CD4-positive, alpha-beta T cell treated with Interleukin-10 for 1 hour (primary cell): ENCODE measurements around the gene LEMD2.

ENCODE experiments used
- DNase-seq: peaks from one replicate; pipeline ENCODE4 v3.0.0-alpha.2; 2020

Gene LEMD2

GRCh38 chr6:33754222-33754621 is 34.7 kb downstream of the LEMD2 start:
- DNase-seq = no peak

- no peak for DNase-seq
Measured at GRCh38 chr6:33752646-33753015, 36.3 kb downstream of the LEMD2 start.

GRCh38 chr6:33751771-33752645 is 36.9 kb downstream of the LEMD2 start:
- no peak for DNase-seq

DNA sequence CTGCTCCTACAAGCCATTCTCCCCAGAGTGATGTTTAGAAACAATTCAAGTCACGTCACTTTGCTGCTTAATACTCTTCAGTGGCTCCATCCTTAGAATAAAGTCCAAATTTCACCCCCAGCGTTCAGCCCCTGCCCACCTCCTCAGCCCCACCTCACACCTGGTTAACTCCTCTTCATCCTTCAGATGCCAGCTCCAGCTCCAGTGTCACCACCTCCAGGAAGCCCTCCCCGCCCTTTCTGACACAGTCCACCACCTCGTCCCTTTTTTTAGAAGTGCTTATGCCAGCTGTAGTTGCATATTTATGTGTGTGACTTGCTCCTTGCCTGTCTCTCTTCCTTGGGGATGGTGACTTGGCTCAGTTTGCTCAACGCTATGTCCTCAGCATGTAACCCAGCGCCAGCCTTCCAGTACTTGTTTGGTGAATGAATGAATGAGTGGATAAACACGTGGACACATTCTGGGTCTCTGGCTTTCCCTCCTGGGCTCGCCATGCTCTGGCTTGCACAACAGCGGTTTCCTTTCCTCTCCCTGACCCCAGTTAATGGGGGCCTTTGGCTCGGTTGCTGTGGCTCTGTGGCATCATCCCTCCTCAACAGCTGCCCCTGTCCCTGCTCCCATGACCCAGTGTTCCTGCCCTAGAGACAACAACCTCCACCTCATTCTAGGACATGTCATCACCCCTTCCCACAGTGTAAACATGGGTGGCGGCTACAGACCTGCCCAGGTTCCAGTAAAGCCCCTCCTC is 38.5 kb downstream of the LEMD2 start:
- no peak for DNase-seq

GRCh38 chr6:33749401-33749800 is 39.5 kb downstream of the LEMD2 start:
- DNase-seq = no peak

- DNase-seq = no peak
Measured at GRCh38 chr6:33748841-33749240, 40.1 kb downstream of the LEMD2 start.

- DNase-seq = no peak
Measured at GRCh38 chr6:33747823-33748222, 41.1 kb downstream of the LEMD2 start.

DNA sequence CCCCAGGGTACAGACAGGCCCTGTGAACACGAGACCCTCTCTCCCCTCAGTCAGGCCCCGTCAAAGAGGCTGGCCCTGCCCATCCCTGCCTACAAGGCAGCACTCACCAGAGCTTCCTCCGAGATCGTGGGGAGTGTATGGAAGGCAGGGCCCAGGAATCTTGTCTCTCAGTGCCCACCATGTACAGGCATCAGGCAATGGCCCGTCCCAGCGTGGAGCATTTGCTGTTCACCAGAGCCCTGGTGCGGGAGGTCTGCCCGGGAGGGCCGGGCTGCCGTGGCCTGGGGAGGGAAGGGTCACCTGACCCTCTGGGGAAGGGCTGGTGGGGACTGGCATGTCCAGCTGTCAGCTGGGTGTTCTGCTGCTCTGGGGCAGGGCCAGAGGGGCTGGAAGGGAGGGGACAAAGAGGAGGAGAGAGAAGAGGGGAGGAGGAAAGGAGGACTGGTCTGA is 42.3 kb downstream of the LEMD2 start, which contains the start of gene IP6K3:
TSS of gene IP6K3 (minus strand) at position 255 of the 450 bp plus-strand sequence. CDS start 11,429 bp downstream, outside the sequence.
- no peak for DNase-seq

DNA sequence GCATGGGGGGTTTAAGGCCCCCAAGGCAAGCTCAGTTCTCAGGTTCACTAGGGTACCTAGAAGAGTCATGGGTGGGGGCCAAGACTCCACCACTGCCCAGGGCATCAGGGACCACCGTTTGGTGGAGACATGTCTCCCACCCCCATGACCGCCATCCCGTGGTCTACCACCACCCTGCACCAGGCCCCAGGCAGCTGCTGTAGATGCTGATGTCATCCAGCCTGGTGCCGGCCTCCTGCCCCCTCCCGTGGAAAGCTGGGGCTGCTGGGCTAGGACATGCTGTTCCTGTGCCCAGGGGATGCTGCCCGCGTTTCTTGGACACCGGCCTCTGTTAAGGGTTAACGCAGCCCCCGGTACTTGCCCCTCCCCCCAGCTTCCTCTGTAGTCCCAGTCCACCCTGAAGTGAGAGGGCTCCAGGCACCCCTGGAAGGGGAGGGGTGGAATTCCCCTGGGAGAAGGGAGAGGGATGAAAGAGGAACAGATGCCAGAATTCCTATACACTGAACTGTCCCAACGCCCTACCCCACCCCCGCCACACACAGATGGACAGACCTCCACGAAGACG is 42.8 kb downstream of the LEMD2 start:
- no peak for DNase-seq

DNA sequence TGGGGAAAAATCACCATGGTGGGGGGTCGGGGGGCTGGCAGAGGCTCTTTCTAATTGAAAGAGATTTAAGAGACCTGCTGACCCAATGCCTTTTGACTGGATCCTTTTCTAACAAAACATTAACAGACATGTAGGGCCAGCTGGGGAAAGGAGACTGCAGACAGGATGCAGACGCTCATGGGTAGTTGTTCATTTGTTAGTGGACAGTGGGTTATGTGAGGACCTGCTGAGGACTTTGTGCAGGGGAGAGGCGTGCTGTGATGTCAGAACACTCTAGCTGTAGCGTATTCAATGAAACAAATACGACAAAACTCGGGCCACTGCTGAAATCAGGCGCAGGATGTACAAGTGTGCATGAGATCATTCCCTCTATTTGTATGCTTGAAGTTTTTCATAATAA is 43.4 kb downstream of the LEMD2 start:
- no peak for DNase-seq

DNA sequence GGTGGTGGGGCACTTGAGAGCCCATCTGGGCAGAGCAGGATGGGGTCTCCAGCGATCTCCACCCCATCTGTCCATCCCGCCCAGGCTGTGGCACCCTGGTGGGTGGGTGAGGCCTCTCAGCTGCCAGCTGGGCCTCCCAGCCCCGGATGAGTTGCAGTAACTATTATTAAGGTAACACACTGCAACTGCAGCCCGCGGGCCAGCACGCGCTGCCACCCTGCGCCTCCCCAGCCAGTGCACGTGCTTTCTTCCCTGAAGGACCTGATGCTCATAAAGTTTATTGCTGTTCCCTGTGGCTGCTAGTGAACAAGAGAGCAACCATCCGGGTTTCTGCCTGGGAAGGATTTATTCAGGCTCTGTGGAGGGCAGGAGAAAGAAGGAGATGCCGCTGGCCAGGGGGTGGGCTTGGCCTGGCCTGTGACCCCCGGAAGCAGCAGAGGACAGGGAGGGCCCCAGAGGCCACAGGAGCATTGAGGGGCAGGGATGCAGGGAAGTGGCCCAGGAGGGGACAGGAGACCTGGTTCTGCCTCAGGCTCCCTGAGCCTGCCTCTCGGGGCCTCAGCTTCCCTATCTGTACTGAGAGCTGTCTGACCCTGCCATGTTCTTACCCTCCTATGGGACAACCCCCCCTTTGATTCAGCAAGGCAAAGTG is 43.9 kb downstream of the LEMD2 start:
- DNase-seq = no peak

DNA sequence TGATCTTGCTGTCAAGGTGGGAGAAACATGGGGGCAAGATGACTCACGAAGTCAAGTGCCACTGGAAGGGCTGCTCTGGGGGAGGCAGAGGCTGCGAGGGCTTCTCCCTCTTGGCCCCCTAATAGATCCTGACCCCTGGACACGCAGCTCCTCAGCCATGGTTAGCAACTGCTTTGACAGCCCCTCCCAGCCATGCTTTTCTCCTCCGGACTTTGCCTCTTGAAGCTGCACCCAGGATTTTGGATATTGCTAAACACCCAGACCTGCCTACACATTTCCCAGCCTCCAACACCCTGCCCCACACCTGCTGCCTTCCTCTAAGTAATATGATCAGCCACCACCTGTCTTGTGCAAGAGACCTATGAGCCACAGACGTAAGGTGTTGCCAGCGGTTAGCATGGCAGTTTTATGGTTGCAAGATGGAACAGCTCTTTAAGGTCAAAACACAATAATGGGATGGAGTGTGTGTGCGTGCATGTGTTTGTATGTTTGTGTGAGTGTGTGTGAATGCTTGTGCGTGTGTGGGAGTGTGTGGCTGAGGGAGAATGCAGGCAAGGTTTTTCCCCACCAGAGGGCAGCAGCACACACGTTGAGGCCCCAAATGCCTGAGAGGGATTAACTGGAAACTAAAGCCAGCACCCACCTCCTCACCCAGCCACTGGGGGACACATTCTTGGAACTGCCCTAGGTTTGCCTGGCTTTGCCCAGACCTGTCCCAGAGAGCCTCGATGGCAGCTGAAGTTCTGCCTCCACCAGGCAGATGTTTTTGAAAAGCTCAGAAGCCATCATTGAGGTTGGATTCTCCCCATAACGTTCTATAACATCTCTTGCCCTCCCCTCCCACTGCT is 44.7 kb downstream of the LEMD2 start:
- peak; percentile 76 for DNase-seq

GRCh38 chr6:33742837-33743236 is 46.1 kb downstream of the LEMD2 start:
- no peak for DNase-seq

- no peak for DNase-seq
Measured at GRCh38 chr6:33742092-33742491, 46.8 kb downstream of the LEMD2 start.

GRCh38 chr6:33740794-33741193 is 48.1 kb downstream of the LEMD2 start:
- DNase-seq = no peak

GRCh38 chr6:33740204-33740608 is 48.7 kb downstream of the LEMD2 start:
- no peak for DNase-seq

DNA sequence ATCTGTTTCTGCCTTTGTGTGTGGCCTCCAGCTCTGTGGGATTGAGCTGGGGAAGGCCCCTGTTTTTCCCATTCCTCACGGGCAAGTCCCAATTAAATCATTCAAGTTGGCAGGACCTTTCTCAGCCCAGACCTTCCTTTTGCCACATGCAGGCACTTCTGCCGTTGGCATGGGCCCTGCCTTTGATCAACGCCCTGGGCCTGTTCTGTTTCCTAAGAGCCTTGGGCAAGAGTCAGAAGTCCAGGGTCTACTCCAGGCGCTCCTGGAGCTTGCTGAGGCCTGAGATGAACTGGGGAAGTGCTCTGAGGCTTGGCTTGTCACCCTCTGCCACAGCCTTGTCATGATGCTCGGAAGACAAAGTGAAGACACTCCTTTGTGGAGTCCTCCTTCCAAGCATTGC is 49.4 kb downstream of the LEMD2 start:
- no peak for DNase-seq

DNA sequence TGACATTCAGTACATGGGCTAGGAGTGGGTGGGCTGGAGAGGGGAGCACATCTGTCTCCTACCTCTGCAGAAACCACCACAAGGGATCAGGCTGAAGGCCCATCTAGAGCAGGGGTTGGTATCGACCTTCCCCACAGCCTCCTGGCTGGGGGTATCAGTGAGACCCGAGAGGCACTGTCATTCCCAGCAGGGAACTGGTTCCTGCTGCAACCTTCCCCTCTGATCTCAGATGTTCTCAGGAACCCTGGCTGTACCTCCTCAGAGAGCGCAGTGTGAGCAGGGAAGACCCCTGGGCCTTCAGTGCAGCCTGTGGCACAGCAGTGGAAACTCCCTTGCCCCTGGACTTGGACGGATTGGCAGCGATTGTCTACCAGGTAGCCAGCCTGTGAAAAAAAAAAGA is 50.1 kb downstream of the LEMD2 start:
- no peak for DNase-seq

GRCh38 chr6:33738153-33738552 is 50.8 kb downstream of the LEMD2 start:
- no peak for DNase-seq

GRCh38 chr6:33737267-33738026 is 51.5 kb downstream of the LEMD2 start:
- DNase-seq = no peak

DNA sequence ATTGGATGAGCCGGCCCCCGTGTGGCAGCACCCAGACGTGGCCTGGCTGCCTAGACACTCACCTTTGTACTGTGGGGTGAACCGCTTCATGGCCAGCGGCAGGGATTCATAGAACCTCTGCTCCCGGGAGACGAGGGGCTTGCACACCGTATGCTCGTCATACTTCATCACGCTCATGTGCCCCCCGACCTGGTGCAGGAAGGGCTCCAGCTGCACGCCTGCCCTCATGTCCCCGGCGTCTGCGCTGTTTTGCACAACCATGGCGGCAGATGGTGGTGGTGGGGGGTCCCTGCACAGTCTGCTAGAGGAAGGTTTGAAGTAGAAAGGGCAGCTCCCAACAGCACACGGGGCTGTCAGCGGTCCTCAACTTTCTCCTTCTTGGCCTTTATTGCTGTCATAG is 53.7 kb downstream of the LEMD2 start:
- DNase-seq = no peak

DNA sequence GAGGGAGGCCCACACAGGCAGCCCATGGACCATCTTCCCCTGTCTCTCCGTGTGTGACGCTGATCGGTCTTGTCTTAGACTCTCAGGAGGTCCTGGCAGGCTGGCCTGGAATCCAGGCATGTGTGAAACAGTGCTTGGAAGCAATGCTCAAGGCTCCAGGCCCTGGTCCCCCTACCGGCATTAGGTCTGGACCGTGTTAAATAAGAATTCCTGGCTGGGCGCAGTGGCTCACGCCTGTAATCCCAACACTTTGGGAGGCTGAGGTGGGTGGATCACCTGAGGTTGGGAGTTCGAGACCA is 55.3 kb downstream of the LEMD2 start:
- no peak for DNase-seq
